IMR-90 (cell line): ENCODE measurements around the gene C20orf202. TPM values are rescaled to one million over a fixed set of nuclear protein-coding genes. Genes with fewer than 3 reads are reported as not detected.

Source experiments
- ATAC-seq: fragments of 200-7000 bp; cut with Tn5 transposase; 2 replicates; pipeline ENCODE4 v1.9.1; 2020; ENCODE audit warnings: low read depth, mild to moderate bottlenecking, moderate library complexity
- BruUV-seq: library from RNA; stranded (reverse); fragments of 400-500 nt; replicated peaks from 2 replicates; lab custom pipeline; 2021; lab: Mats Ljungman, UMichigan
- CTCF ChIA-PET: fragments of 300-600 bp; formaldehyde crosslinking; extraction: SDS; loops from one replicate; lab custom pipeline; 2021; ENCODE audit warnings: antibody characterized with exemption; lab: Yijun Ruan, JAX
- POLR2A ChIA-PET: fragments of 300-600 bp; sonication (Branson Sonifier 250); formaldehyde crosslinking; loops from one replicate; lab custom pipeline; 2022; ENCODE audit warnings: antibody characterized with exemption; ENCODE audit not compliant: unreplicated experiment; lab: Charles Lee
- DNase-seq: peaks from one replicate; pipeline ENCODE4 v3.0.0; 2013
- H2AFZ ChIP-seq: replicated peaks from 2 replicates; pipeline ENCODE3; 2013; ENCODE audit warnings: low read length, mild to moderate bottlenecking; ENCODE audit not compliant: poor library complexity
- H2AK5ac ChIP-seq: 2 replicates; pipeline ENCODE4 v1.6.1; 2013; ENCODE audit warnings: low read depth, low read length, inconsistent platforms
- H2AK9ac ChIP-seq: replicated peaks from 2 replicates; pipeline ENCODE3; 2013; ENCODE audit warnings: mild to moderate bottlenecking, low read depth, low read length, moderate library complexity; ENCODE audit not compliant: poor library complexity
- H2BK120ac ChIP-seq: 2 replicates; pipeline ENCODE4 v1.6.1; 2013; ENCODE audit warnings: low read depth, low read length, inconsistent platforms
- H2BK15ac ChIP-seq: 3 replicates; pipeline ENCODE4 v1.6.1; 2013; ENCODE audit warnings: low read depth, low read length, inconsistent platforms
- H2BK20ac ChIP-seq: 2 replicates; pipeline ENCODE4 v1.6.1; 2013; ENCODE audit warnings: low read depth, mild to moderate bottlenecking, inconsistent platforms, low read length, moderate library complexity
- H2BK5ac ChIP-seq: 2 replicates; pipeline ENCODE4 v1.6.1; 2013; ENCODE audit warnings: mild to moderate bottlenecking, low read depth, low read length, inconsistent platforms; ENCODE audit not compliant: poor library complexity, severe bottlenecking
- H3K14ac ChIP-seq: replicated peaks from 2 replicates; pipeline ENCODE4 v1.6.1; 2013; ENCODE audit warnings: low read depth, low read length, inconsistent platforms
- H3K18ac ChIP-seq: 2 replicates; pipeline ENCODE4 v1.6.1; 2013; ENCODE audit warnings: low read depth, low read length, control low read depth
- H3K23ac ChIP-seq: 2 replicates; pipeline ENCODE4 v1.6.1; 2013; ENCODE audit warnings: low read depth, low read length, inconsistent platforms
- H3K27ac ChIP-seq: 2 replicates; pipeline ENCODE4 v1.5.1; 2013; ENCODE audit warnings: mild to moderate bottlenecking, control low read depth, low read length; ENCODE audit not compliant: insufficient read depth
- H3K27me3 ChIP-seq: 2 replicates; pipeline ENCODE4 v1.6.1; 2013; ENCODE audit warnings: low read length; ENCODE audit not compliant: control insufficient read depth, insufficient read depth
- H3K36me3 ChIP-seq: 2 replicates; pipeline ENCODE4 v1.6.1; 2013; ENCODE audit warnings: low read length, mixed read lengths; ENCODE audit not compliant: control insufficient read depth, insufficient read depth
- H3K4ac ChIP-seq: 2 replicates; pipeline ENCODE4 v1.6.1; 2013; ENCODE audit warnings: low read depth, low read length, inconsistent platforms
- H3K4me1 ChIP-seq: 2 replicates; pipeline ENCODE4 v1.6.1; 2013; ENCODE audit warnings: low read length, mixed read lengths; ENCODE audit not compliant: control insufficient read depth, insufficient read depth
- H3K4me2 ChIP-seq: 2 replicates; pipeline ENCODE4 v1.6.1; 2013; ENCODE audit warnings: low read depth, mild to moderate bottlenecking, control low read depth, low read length, moderate library complexity
- H3K4me3 ChIP-seq: 2 replicates; pipeline ENCODE4 v1.5.1; 2013; ENCODE audit warnings: low read depth, mild to moderate bottlenecking, control low read depth, low read length, moderate library complexity; ENCODE audit not compliant: insufficient read depth
- H3K56ac ChIP-seq: 2 replicates; pipeline ENCODE4 v1.6.1; 2013; ENCODE audit warnings: low read length, inconsistent platforms; ENCODE audit not compliant: insufficient read depth; ENCODE audit errors: extremely low read depth
- H3K79me1 ChIP-seq, 2 experiments: 2 replicates each; pipeline ENCODE4 v1.6.1; 2013; ENCODE audit warnings: low read length in 2 of 2, inconsistent platforms in 1 of 2, low read depth in 1 of 2
- H3K9ac ChIP-seq: 2 replicates; pipeline ENCODE4 v1.6.1; 2013; ENCODE audit warnings: low read depth, low read length, control low read depth
- H3K9me1 ChIP-seq: 2 replicates; pipeline ENCODE4 v1.6.1; 2013; ENCODE audit warnings: low read length, inconsistent platforms; ENCODE audit not compliant: insufficient read depth
- H3K9me3 ChIP-seq: 2 replicates; pipeline ENCODE4 v1.6.1; 2013; ENCODE audit warnings: low read length; ENCODE audit not compliant: control insufficient read depth, insufficient read depth
- H4K20me1 ChIP-seq: 2 replicates; pipeline ENCODE4 v1.6.1; 2013; ENCODE audit warnings: low read length, inconsistent platforms; ENCODE audit not compliant: insufficient read depth
- H4K5ac ChIP-seq: 2 replicates; pipeline ENCODE4 v1.6.1; 2013; ENCODE audit warnings: mild to moderate bottlenecking, low read depth, low read length, control low read depth
- H4K8ac ChIP-seq, 2 experiments: 2 replicates each; pipeline ENCODE4 v1.6.1; 2013; ENCODE audit warnings: low read depth in 2 of 2, low read length in 2 of 2, control low read depth in 1 of 2, inconsistent platforms in 1 of 2
- H4K91ac ChIP-seq: 2 replicates; pipeline ENCODE4 v1.6.1; 2013; ENCODE audit warnings: low read depth, low read length, inconsistent platforms; ENCODE audit not compliant: insufficient read depth
- BHLHE40 ChIP-seq: fragments of 150-350 bp; IDR thresholded peaks from 2 replicates; pipeline ENCODE4 v1.6.1; 2016; ENCODE audit warnings: mild to moderate bottlenecking, low read depth, low read length
- CEBPB ChIP-seq: IDR thresholded peaks from 2 replicates; pipeline ENCODE4 v1.6.1; 2012; ENCODE audit warnings: low read depth, low read length, improper control_type of control experiment
- FOS ChIP-seq: fragments of 150-350 bp; IDR thresholded peaks from 2 replicates; pipeline ENCODE4 v1.6.1; 2016; ENCODE audit warnings: low read depth, low read length
- POLR2A ChIP-seq: IDR thresholded peaks from 2 replicates; pipeline ENCODE4 v1.6.1; 2012; ENCODE audit warnings: mild to moderate bottlenecking, low read depth, low read length
- RCOR1 ChIP-seq: IDR thresholded peaks from 2 replicates; pipeline ENCODE4 v1.6.1; 2012; ENCODE audit warnings: mild to moderate bottlenecking, low read length, improper control_type of control experiment; ENCODE audit not compliant: insufficient replicate concordance
- WGBS, 2 experiments: methylation state at CpG; one replicate each; pipeline versions ENCODE4 v1.1.5 to v1.1.7; 2013; ENCODE audit warnings: missing lambda C conversion rate in 2 of 2; ENCODE audit not compliant: insufficient read length in 1 of 2; ENCODE audit errors: extremely low coverage in 2 of 2; 5-methylcytosine and 5-hydroxymethylcytosine counted together
- dilution Hi-C: fragments of 300-500 bp; cut with HindIII; formaldehyde crosslinking; loops from one replicate; pipeline ENCODE4 v1.14.3; 2018; ENCODE audit warnings: low sequenced_read_pairs; ENCODE audit not compliant: unreplicated experiment
- in situ Hi-C: fragments of 300-500 bp; cut with MboI; formaldehyde crosslinking; loops from 3 replicates; pipeline ENCODE4 v1.14.3; 2019; ENCODE audit warnings: low sequenced_read_pairs, inconsistent platforms, mixed read lengths
- intact Hi-C: fragments of 100-400 bp; cut with micrococcal nuclease; formaldehyde crosslinking; loops from 2 replicates; pipeline ENCODE4 v1.10.0; 2022
- polyA plus RNA-seq, 3 experiments: library from polyadenylated mRNA; depleted of rRNA; stranded (reverse); fragments of >200 nt; gene quantifications; 2 replicates each; pipeline ENCODE4 v1.2.3, GENCODE V29; 2012; ENCODE audit warnings: low replicate concordance in 1 of 3
- total RNA-seq: library from RNA; depleted of rRNA; stranded (reverse); fragments of >200 nt; gene quantifications from 2 replicates; pipeline ENCODE4 v1.2.3, GENCODE V29; 2012
- TF ChIP-seq, protein P1 (sequence below): conservative IDR thresholded peaks from 2 replicates; pipeline ENCODE4 v1.5.1; 2012; ENCODE audit warnings: mild to moderate bottlenecking, low read depth, low read length, improper control_type of control experiment

The C20orf202 gene
- total and polyA plus RNA-seq, 2 of the 4 experiments (the other 2 are of a cell fraction): not detected

GRCh38 chr20:1245578-1245977 is 42.3 kb downstream of the C20orf202 start:
- no peak overlapping the region for H4K5ac ChIP-seq
- no peak overlapping the region for H4K91ac ChIP-seq
- peaks cover 3% of the 10 kb centered on the region; the same call in 1 of the 2 replicates for H4K20me1 ChIP-seq
- H3K23ac ChIP-seq: no peak overlapping the region
- intact Hi-C loops: no loop called here
- no peak overlapping the region for H3K27ac ChIP-seq
- no peak overlapping the region for H3K4ac ChIP-seq
- dilution Hi-C loops: no loop called here
- H2AK5ac ChIP-seq: 0 out of 2 replicates have a peak overlapping the region, but pooled peaks have one; percentile 1
- no CpG with 5 or more reads among the region's 2 CpGs for WGBS, 2 experiments
- H3K4me2 ChIP-seq: no peak overlapping the region
- H3K9me3 ChIP-seq: no peaks in the 10 kb centered on the region
- in situ Hi-C loops: no loop called here
- H2AK9ac ChIP-seq: no peak overlapping the region
- BruUV-seq: no TSS peak
- no peak overlapping the region for H3K4me3 ChIP-seq
- H2BK5ac ChIP-seq: no peak overlapping the region
- H3K36me3 ChIP-seq: no peaks in the 10 kb centered on the region
- no peak overlapping the region for H2BK120ac ChIP-seq
- H3K27me3 ChIP-seq: no peaks in the 10 kb centered on the region
- no peak overlapping the region for H3K9ac ChIP-seq
- H3K9me1 ChIP-seq: peaks cover 5% of the 10 kb centered on the region; the same call in 1 of the 2 replicates
- ATAC-seq (no peak), DNase-seq (no peak)
- no peak overlapping the region for H4K8ac ChIP-seq
- peaks cover 3% of the 10 kb centered on the region for H3K4me1 ChIP-seq
- ChIA-PET CTCF (no interaction called here), POLR2A (no interaction called here)
- H3K56ac ChIP-seq: no peak overlapping the region
- no peak overlapping the region for H2BK20ac ChIP-seq
- no peaks in the 10 kb centered on the region for H3K79me1 ChIP-seq
- H3K18ac ChIP-seq: no peak overlapping the region
- no peak overlapping the region; the same call in 2 of the 3 replicates for H2BK15ac ChIP-seq
- no peak overlapping the region for H3K14ac ChIP-seq
- TF ChIP-seq, protein P1, sequence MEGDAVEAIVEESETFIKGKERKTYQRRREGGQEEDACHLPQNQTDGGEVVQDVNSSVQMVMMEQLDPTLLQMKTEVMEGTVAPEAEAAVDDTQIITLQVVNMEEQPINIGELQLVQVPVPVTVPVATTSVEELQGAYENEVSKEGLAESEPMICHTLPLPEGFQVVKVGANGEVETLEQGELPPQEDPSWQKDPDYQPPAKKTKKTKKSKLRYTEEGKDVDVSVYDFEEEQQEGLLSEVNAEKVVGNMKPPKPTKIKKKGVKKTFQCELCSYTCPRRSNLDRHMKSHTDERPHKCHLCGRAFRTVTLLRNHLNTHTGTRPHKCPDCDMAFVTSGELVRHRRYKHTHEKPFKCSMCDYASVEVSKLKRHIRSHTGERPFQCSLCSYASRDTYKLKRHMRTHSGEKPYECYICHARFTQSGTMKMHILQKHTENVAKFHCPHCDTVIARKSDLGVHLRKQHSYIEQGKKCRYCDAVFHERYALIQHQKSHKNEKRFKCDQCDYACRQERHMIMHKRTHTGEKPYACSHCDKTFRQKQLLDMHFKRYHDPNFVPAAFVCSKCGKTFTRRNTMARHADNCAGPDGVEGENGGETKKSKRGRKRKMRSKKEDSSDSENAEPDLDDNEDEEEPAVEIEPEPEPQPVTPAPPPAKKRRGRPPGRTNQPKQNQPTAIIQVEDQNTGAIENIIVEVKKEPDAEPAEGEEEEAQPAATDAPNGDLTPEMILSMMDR: no peak
- TF ChIP-seq BHLHE40 (no peak), FOS (no peak), RCOR1 (no peak), CEBPB (no peak), POLR2A (no peak)
- peak overlapping the region; percentile 59 for H2AFZ ChIP-seq
